K562 (cell line): ENCODE data around the gene CTF1. TPM values are rescaled to one million over a fixed set of nuclear protein-coding genes. Genes with fewer than 3 reads are reported as not detected.

Source experiments
- ATF7 ChIP-seq: fragments of 450-650 bp; IDR thresholded peaks from 2 replicates; pipeline ENCODE4 v1.7.1; 2014; ENCODE audit warnings: mild to moderate bottlenecking, moderate library complexity
- BCL6 ChIP-seq: fragments of 250-450 bp; sonication (Bioruptor Pico); IDR thresholded peaks from 2 replicates; pipeline ENCODE4 v1.4.0; 2020
- CUX1 ChIP-seq: fragments of 200-800 bp; sonication (Bioruptor generic); IDR thresholded peaks from 2 replicates; pipeline ENCODE4 v1.6.1; 2016; ENCODE audit warnings: missing genetic modification characterization, missing compliant biosample characterization
- ELK3 ChIP-seq: fragments of 450-650 bp; formaldehyde crosslinking; IDR thresholded peaks from 2 replicates; pipeline ENCODE4 v1.4.0; 2020; ENCODE audit warnings: mild to moderate bottlenecking
- FOXJ3 ChIP-seq: sonication (generic); formaldehyde crosslinking; IDR thresholded peaks from 2 replicates; pipeline ENCODE4 v1.4.0; 2020; ENCODE audit warnings: mild to moderate bottlenecking, missing genetic modification reagents
- HMGN3 ChIP-seq: IDR thresholded peaks from 2 replicates; pipeline ENCODE4 v1.6.1; 2011; ENCODE audit warnings: borderline replicate concordance, low read depth, mild to moderate bottlenecking, mixed read lengths, low read length; ENCODE audit not compliant: insufficient read length; ENCODE audit errors: extremely low read depth
- IRF9 ChIP-seq: fragments of 450-650 bp; IDR thresholded peaks from 2 replicates; pipeline ENCODE4 v1.6.1; 2016; ENCODE audit warnings: missing biosample characterization, missing genetic modification characterization
- JUN ChIP-seq, 2 experiments: sonication (generic) in 1 of 2; formaldehyde crosslinking in 1 of 2; IDR thresholded peaks; 2 replicates each; pipeline versions ENCODE4 v1.6.1 to v1.8.0; 2012 to 2022; ENCODE audit warnings: borderline replicate concordance in 2 of 2, mild to moderate bottlenecking in 2 of 2, improper control_type of control experiment in 1 of 2, low read depth in 1 of 2, low read length in 1 of 2, missing genetic modification reagents in 1 of 2
- PBX2 ChIP-seq, 2 experiments: IDR thresholded peaks in 1 of 2; conservative IDR thresholded peaks in 1 of 2; 2 replicates each; pipeline ENCODE4 v1.6.1; 2016; ENCODE audit warnings: low read depth in 2 of 2, mild to moderate bottlenecking in 1 of 2, missing compliant biosample characterization in 1 of 2, missing genetic modification characterization in 1 of 2, moderate library complexity in 1 of 2
- SETDB1 ChIP-seq: IDR thresholded peaks from one replicate; pipeline ENCODE4 v1.6.1; 2012; ENCODE audit warnings: low read length, control low read depth, inconsistent platforms
- SMAD4 ChIP-seq: fragments of 250-450 bp; sonication (Bioruptor Pico); conservative IDR thresholded peaks from 2 replicates; pipeline ENCODE4 v1.8.0; 2021; ENCODE audit warnings: inconsistent platforms, mild to moderate bottlenecking, moderate library complexity
- SPI1 ChIP-seq: IDR thresholded peaks from 2 replicates; pipeline ENCODE4 v1.6.1; 2011; ENCODE audit warnings: low read depth, low read length, control low read depth, borderline replicate concordance
- TCF3 ChIP-seq: sonication (generic); formaldehyde crosslinking; IDR thresholded peaks from 2 replicates; pipeline ENCODE4 v1.4.0; 2020; ENCODE audit warnings: mild to moderate bottlenecking, missing genetic modification reagents
- ZNF23 ChIP-seq: fragments of 250-450 bp; sonication (Bioruptor Pico); IDR thresholded peaks from 2 replicates; pipeline ENCODE4 v1.4.0; 2020; ENCODE audit warnings: mild to moderate bottlenecking
- ZNF41 ChIP-seq: fragments of 250-450 bp; sonication (Bioruptor Pico); conservative IDR thresholded peaks from 2 replicates; pipeline ENCODE4 v1.4.0; 2020; ENCODE audit warnings: mild to moderate bottlenecking
- ZNF511 ChIP-seq: sonication (generic); formaldehyde crosslinking; IDR thresholded peaks from 2 replicates; pipeline ENCODE4 v1.8.0; 2022; ENCODE audit warnings: mild to moderate bottlenecking, missing genetic modification reagents
- polyA plus RNA-seq, 8 experiments: library from polyadenylated mRNA; depleted of rRNA in 4 of 8; stranded (reverse) in 5 of 8; unstranded in 3 of 8; fragments of >200 nt; fragmentation: Nextera tagmentation in 2 of 8; fragmentation: Illumina TruSeq in 1 of 8; extraction: Ambion mirVana in 2 of 8; extraction: Trizol in 1 of 8; gene quantifications; 2 replicates each; pipeline versions ENCODE4 v1.2.1 to v1.2.3, GENCODE V29; 2011 to 2014; ENCODE audit warnings: inconsistent platforms in 1 of 8, missing spikeins in 1 of 8
- total RNA-seq, 7 experiments: library from RNA; depleted of rRNA in 6 of 7; stranded (reverse); fragments of >200 nt in 6 of 7; fragmentation: Illumina TruSeq in 2 of 7; extraction: Trizol in 2 of 7; gene quantifications; 2 replicates each; pipeline versions ENCODE4 v1.2.1 to v1.2.3, GENCODE V29; 2011 to 2021; ENCODE audit warnings: low replicate concordance in 1 of 7

CTF1 gene
- total and polyA plus RNA-seq, 9 of the 15 experiments (the other 6 are each of a cell fraction or from before 2014, with no cell fraction given) = 0.24 to 2.5 (median 0.44) TPM

GRCh38 chr16:30921748-30922419 lies 25.5 kb downstream of the CTF1 start (continued):
- no peak for TF ChIP-seq FOXJ3 (CRISPR knock-in tag)
- TF ChIP-seq ZNF23 (CRISPR knock-in tag) = no peak
- TF ChIP-seq PBX2 (CRISPR knock-in tag; IDR thresholded peaks at IDR 0.05; ENCODE audit: low read depth) = no peak
- no peak for TF ChIP-seq PBX2 (tag; conservative IDR thresholded peaks at IDR 0.05; ENCODE audit: low read depth)
- no peak for TF ChIP-seq SETDB1
- TF ChIP-seq TCF3 (CRISPR knock-in tag) = no peak
- TF ChIP-seq BCL6 = no peak
- no peak for TF ChIP-seq HMGN3
- TF ChIP-seq IRF9 (tag) = no peak
- TF ChIP-seq ZNF41 = no peak
- TF ChIP-seq ZNF511 = no peak
- no peak for TF ChIP-seq CUX1 (CRISPR knock-in tag)
- no peak for TF ChIP-seq ATF7
- no peak for TF ChIP-seq SMAD4 (CRISPR knock-in tag)
- TF ChIP-seq ELK3 (CRISPR knock-in tag) = 0 out of 2 replicates have a peak, but pooled peaks have one; percentile 51
- TF ChIP-seq SPI1 = no peak
- no peak for TF ChIP-seq JUN (IDR thresholded peaks at IDR 0.05; ENCODE audit: borderline replicate concordance, low read depth, low read length)
- 0 out of 2 replicates have a peak, but pooled peaks have one; percentile 42 for TF ChIP-seq JUN (CRISPR knock-in tag; IDR thresholded peaks at IDR 0.05; ENCODE audit: borderline replicate concordance)
